CD4-positive, alpha-beta T cell treated with Interleukin-1 beta for 1 hour (primary cell): Measurements from ENCODE around the gene PACRG.
"Not testable (repeated sequence)": the region's sequence is repeated elsewhere in the genome, so short reads cannot be mapped to it uniquely, and the experiment has no call there.

ENCODE experiments used
- DNase-seq, 2 donors: peaks; one replicate each; pipeline ENCODE4 v3.0.0-alpha.2; 2020 to 2022

PACRG gene

DNA sequence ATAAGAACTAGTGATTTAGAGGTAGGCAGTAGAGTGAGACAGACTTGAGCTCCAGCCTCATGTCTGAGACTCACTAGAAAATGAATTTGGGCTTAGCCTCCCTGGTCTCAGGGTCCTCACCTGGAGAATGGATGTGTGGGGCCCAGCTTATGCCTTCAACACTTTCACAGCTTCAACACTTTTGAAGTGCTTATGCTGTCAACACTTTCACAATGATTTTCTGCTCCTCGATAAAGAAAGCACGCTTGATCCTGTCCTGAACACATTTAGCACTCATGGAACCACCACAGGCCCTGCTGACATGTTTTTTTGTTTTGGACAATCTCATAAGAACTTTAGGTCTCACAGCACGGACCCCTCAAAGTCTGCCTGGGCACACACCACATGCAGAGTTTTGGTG is 229.3 kb downstream of the PACRG start:
- DNase-seq = no peak

DNA sequence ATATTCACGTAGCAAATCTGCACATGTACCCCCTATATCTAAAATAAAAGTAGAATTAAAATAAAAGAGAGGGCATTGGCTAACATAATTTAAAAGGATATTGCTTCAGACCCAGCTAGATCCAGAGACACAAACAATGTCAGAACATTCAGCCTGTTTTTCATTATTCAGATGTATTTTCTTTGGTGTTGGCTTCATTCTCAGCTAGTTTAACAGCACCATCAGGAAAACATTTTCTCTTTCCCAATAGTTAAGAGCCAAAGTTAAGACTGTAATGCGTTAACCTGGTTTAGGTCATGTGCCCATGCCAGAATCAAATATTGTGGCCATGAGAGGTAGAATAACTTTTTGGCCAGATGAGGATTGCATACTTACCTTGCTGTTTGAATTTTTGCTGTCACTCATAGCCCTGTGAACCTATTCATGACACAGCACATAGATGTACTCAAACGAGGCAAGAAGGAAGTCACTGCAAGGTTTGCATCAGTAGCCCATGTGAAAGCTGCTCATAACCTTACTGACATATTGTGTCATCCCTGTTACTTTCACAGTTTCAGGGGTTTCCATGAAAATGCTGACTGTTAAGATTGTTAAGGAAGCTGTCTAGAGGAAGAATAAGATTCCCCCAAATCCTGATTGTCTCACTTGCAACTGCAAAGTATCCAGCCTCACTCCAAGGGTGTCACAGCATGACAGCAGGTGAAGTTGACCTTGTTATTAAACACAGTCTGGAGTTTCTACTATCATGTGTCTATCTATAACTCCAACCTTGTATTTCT is 233.1 kb downstream of the PACRG start:
- no peak for DNase-seq

- no peak for DNase-seq
These were observed 234.3 kb downstream of the PACRG start for GRCh38 chr6:162962093-162962492.

DNA sequence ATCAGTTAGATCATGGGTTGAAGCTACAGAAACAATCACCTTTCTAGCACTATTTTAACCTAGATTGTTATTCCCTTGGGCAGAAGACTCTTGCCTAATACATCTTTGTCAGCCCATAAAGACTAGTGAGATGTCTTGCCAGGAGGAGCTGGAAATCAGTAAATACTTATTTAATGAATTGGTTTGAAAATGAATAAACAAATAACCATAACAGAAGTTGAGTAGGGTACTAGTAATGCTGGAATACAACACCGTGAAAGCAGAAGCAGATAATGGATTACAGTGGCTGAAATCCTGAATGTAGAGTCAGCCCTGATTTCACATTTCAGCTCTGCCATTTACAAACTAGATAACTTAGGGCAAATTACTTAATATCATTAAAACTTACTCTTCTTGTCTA is 236.1 kb downstream of the PACRG start:
- DNase-seq = no peak

GRCh38 chr6:162964488-162965140 is 236.8 kb downstream of the PACRG start:
- no peak for DNase-seq

- no peak for DNase-seq
These were observed 237.6 kb downstream of the PACRG start for GRCh38 chr6:162965366-162965765.

DNA sequence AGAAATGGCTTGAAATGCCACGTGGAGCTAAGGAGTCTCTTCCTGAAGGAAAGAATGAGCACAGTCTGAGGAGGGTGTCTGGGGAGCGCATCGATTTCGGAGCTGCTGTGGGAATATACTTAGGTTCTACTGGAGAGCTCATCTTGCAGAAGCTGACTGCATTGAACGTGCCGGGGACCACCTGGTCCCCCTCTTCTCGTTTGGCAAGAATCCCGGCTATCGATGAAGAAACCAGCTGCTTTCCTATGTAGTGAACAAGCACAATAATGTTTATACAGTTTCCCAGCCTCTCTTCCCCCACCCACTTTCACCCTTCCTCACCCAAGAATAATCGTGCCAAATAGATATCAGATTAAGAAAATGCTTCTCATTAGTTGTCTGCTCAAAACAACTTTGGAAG is 242.5 kb downstream of the PACRG start:
- DNase-seq = no peak

GRCh38 chr6:162971356-162971755 is 243.6 kb downstream of the PACRG start:
- DNase-seq = no peak

DNA sequence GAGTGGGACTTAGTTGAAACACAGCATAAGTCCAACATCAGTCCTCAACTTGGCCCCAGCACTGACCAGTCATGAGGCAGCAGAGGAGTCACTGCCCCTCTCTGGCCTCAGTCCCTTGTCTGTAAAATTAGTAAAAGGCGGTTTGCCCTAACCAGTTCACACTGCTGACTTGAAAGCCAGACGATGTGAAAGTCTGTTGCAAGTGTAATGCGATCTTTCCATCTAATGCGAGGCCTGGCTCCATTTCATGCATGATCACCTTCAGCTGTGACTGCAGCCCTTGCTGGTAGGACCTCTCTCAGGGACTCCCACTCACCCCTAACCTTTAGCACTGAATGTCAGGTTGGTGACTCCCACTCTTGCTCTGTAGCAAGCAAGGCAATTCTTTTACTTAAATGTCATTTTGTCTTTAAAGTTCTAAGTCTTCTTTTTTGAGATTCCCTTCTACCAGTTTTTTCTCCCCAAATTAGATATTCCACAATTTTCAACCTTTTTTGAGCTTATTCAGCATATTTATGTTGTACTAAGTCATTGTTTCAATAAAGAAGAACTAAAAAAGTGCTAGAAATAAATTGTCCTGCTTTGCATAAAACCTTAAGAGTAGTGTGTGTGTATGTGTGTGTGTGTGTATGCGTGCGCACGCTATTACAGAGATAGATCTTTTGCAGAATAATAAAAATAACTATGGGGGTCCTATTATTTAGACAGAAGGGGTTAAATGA is 245.5 kb downstream of the PACRG start:
- DNase-seq = no peak

- DNase-seq = no peak
These were observed 246.2 kb downstream of the PACRG start for GRCh38 chr6:162973980-162974379.

GRCh38 chr6:162974685-162975084 is 246.9 kb downstream of the PACRG start:
- DNase-seq = no peak

GRCh38 chr6:162976141-162976540 is 248.4 kb downstream of the PACRG start:
- no peak for DNase-seq

DNA sequence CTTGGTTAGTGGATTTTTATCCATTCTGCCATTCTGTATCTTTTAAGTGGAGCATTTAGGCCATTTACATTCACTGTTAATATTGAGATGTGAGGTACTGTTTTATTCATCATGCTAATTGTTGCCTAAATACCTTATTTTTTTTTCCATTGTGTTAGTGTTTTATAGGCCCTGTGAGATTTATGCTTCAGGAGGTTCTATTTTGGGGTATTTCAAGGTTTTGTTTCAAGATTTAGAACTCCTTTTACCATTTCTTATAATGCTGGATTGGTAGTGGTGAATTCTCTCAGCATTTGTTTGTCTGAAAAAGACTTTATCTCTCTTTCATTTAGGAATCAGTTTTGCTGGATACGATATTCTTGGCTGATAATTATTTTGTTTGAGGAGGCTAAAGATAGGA is 255.5 kb downstream of the PACRG start:
- DNase-seq = not testable (repeated sequence)

- DNase-seq = no peak
These were observed 271.0 kb downstream of the PACRG start for GRCh38 chr6:162998777-162999176.

DNA sequence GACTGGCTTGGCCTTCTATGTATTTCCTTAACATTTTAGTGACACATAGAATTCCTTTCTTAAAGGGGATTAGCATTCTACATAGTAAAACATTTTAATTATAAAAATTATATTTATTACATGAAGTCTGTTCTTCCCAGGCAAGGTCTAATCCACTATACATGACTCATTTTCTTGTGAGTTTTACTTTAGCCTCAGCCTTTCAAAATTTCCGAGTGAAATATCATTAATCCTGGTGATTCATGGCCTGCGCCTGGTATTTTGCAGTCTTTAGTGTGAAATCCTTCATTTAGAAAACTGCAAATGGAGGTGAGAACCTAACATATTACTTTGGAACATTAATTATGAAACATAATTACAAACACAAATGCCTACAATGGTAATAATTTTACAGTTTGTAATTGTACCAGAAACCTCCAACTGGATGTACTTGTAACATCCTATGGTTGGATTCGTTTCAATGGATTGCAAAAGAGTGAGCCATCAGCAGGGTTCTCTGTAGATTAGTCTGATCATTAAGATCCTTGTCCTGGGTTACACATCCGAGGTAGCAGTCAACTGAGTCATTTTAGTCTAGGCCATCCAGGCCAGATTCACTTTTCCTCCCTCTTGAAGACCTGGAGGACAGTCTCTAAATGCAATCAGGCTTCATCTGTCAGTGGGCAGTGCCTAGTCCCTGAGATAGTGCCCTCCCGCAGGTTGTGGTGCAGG is 272.0 kb downstream of the PACRG start:
- no peak for DNase-seq

GRCh38 chr6:163001330-163001729 is 273.6 kb downstream of the PACRG start:
- no peak for DNase-seq

DNA sequence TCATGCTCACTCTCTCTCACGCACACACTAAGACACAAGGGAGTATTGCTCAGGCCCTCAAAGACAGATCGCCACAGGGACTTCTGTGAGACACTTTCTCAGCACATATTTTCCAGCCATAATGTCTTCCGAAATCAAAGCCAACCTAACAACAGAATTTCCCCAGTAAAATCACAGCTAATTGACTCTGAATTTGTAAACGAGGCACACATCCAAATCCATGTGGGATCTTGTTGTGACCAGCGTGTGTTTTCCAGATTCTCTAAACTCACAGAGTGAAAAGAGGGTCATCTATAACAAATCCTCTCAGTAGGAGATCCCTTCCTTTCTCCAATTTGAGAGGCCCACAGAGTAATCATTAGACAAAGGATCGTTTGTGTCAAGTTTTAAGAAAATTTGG is 280.4 kb downstream of the PACRG start:
- DNase-seq = no peak

- DNase-seq = no peak
These were observed 280.9 kb downstream of the PACRG start for GRCh38 chr6:163008626-163009025.

GRCh38 chr6:163010145-163010544 is 282.4 kb downstream of the PACRG start:
- no peak for DNase-seq

GRCh38 chr6:163014736-163015135 is 287.0 kb downstream of the PACRG start:
- DNase-seq = no peak

DNA sequence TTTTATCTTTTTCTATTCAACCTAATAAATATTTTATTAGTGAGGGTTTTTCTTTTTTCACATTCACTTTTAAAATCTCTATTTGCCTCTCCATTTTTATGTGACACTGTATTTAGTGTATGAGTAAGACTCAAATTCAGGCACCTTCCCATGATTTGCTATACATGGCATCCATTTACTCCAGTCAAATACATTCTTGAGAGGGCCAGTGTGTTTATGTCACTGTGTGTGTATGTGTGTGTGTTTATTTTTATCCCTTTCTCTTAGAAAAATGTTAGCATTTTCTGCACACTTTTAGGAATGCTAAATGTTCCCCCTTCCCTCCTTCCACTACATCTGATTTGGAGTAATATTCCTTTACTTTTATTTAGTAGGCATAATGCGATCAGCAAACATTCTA is 290.0 kb downstream of the PACRG start:
- DNase-seq = no peak

- no peak for DNase-seq
These were observed 292.2 kb downstream of the PACRG start for GRCh38 chr6:163019926-163020325.

GRCh38 chr6:163021054-163021453 is 293.3 kb downstream of the PACRG start:
- DNase-seq = no peak
